ENCODE data around the gene IPO13. TPM values are rescaled to one million over a fixed set of nuclear protein-coding genes. Genes with fewer than 3 reads are reported as not detected.
A peak's percentile ranks its signal among the peaks of the same experiment; 100 is the strongest.

The IPO13 gene
- polyA plus RNA-seq, 3 donors, result 10.1 to 20.4 (median 10.6) TPM

- Histone ChIP-seq H2AFZ (ENCODE audit: insufficient read depth, low read depth, low read length, poor library complexity, severe bottlenecking) (no peak overlapping the region), H3K27me3 (ENCODE audit: control insufficient read depth in 2 of 2, insufficient read depth in 2 of 2, low read length in 2 of 2) (no peaks in the 10 kb centered on the region), H3K4me1 (ENCODE audit: control insufficient read depth in 1 of 2, insufficient read depth in 2 of 2, low read length in 2 of 2) (no peaks in the 10 kb centered on the region), H3K27ac (ENCODE audit: low read depth in 1 of 2, low read length in 2 of 2) (no peak overlapping the region), H3K9me3 (replicated peaks in 1 of 2; ENCODE audit: control insufficient read depth in 1 of 2, insufficient read depth in 1 of 2, low read length in 2 of 2) (peaks cover 0 to under 1% of the 10 kb centered on the region in 2 donors), H4K20me1 (ENCODE audit: insufficient read depth, low read length) (no peaks in the 10 kb centered on the region), H3K79me2 (ENCODE audit: insufficient read depth, low read length) (no peaks in the 10 kb centered on the region), H3K36me3 (replicated peaks in 1 of 2; ENCODE audit: control insufficient read depth in 1 of 2, insufficient read depth in 2 of 2, low read length in 2 of 2) (peaks cover 6 to 9% of the 10 kb centered on the region in 2 donors), H3K4me3 (replicated peaks in 1 of 3; ENCODE audit: low read depth in 2 of 3, low read length in 3 of 3) (no peak overlapping the region), H3K9ac (ENCODE audit: insufficient read depth, low read length, poor library complexity, severe bottlenecking) (no peak overlapping the region), H3K4me2 (replicated peaks; ENCODE audit: extremely low read depth, low read length, poor library complexity, severe bottlenecking) (no peak overlapping the region)
- H3K27ac Mint-ChIP-seq, result no peak overlapping the region
- peaks cover 0 to 5% (median 1%) of the 10 kb centered on the region in 3 donors for H3K27me3 Mint-ChIP-seq (ENCODE audit: low read depth in 3 of 3)
- H3K9me3 Mint-ChIP-seq, result peaks cover 0 to 4% (median under 1%) of the 10 kb centered on the region in 7 donors
- H3K4me3 Mint-ChIP-seq, result no peak overlapping the region
- peaks cover 28 to 42% of the 10 kb centered on the region in 2 donors for H3K36me3 Mint-ChIP-seq
- intact Hi-C loops (cut with micrococcal nuclease), result no loop called here
- H3K4me1 Mint-ChIP-seq, result peaks cover under 1% of the 10 kb centered on the region
- no peak for DNase-seq
- 86% methylated on average over 4 of the region's 4 CpGs for WGBS (ENCODE audit: insufficient coverage)
- TF ChIP-seq CTCF (IDR thresholded peaks at IDR 0.05), result no peak
Observed at GRCh38 chr1:43924516-43924915, 22.2 kb upstream of the IPO13 start.

- no peaks in the 10 kb centered on the region for H3K27me3 ChIP-seq (ENCODE audit: control insufficient read depth in 2 of 2, insufficient read depth in 2 of 2, low read length in 2 of 2)
- no peak overlapping the region for H3K9ac ChIP-seq (ENCODE audit: insufficient read depth, low read length, poor library complexity, severe bottlenecking)
- no peak overlapping the region for H2AFZ ChIP-seq (ENCODE audit: insufficient read depth, low read depth, low read length, poor library complexity, severe bottlenecking)
- H3K4me3 ChIP-seq (replicated peaks in 1 of 3; ENCODE audit: low read depth in 2 of 3, low read length in 3 of 3), result no peak overlapping the region
- Mint-ChIP-seq H3K4me1 (peaks cover 5% of the 10 kb centered on the region), H3K9me3 (peaks cover 0 to 6% (median 3%) of the 10 kb centered on the region in 7 donors), H3K27me3 (ENCODE audit: low read depth in 3 of 3) (peaks cover 0 to 5% (median 1%) of the 10 kb centered on the region in 3 donors), H3K27ac (peak overlapping the region in 2 of 7 donors; percentile 2 to 26), H3K36me3 (peaks cover 30 to 43% of the 10 kb centered on the region in 2 donors), H3K4me3 (no peak overlapping the region)
- H3K36me3 ChIP-seq (replicated peaks in 1 of 2; ENCODE audit: control insufficient read depth in 1 of 2, insufficient read depth in 2 of 2, low read length in 2 of 2), result peaks cover 6 to 9% of the 10 kb centered on the region in 2 donors
- no peaks in the 10 kb centered on the region for H3K79me2 ChIP-seq (ENCODE audit: insufficient read depth, low read length)
- no peak overlapping the region for H3K27ac ChIP-seq (ENCODE audit: low read depth in 1 of 2, low read length in 2 of 2)
- DNase-seq, result no peak
- peaks cover 0 to 3% of the 10 kb centered on the region in 2 donors for H3K9me3 ChIP-seq (replicated peaks in 1 of 2; ENCODE audit: control insufficient read depth in 1 of 2, insufficient read depth in 1 of 2, low read length in 2 of 2)
- no peaks in the 10 kb centered on the region for H3K4me1 ChIP-seq (ENCODE audit: control insufficient read depth in 1 of 2, insufficient read depth in 2 of 2, low read length in 2 of 2)
- 97% methylated on average over 8 of the region's 9 CpGs for WGBS (ENCODE audit: insufficient coverage)
- no peak for TF ChIP-seq CTCF (IDR thresholded peaks at IDR 0.05)
- H3K4me2 ChIP-seq (replicated peaks; ENCODE audit: extremely low read depth, low read length, poor library complexity, severe bottlenecking), result no peak overlapping the region
- intact Hi-C loops (cut with micrococcal nuclease), result no loop called here
- no peaks in the 10 kb centered on the region for H4K20me1 ChIP-seq (ENCODE audit: insufficient read depth, low read length)
Observed at GRCh38 chr1:43925846-43926245, 20.9 kb upstream of the IPO13 start.

All from CD14-positive monocyte (primary cell).